ENCODE measurements around the gene RBMS3.
"Not testable (repeated sequence)": the region's sequence is repeated elsewhere in the genome, so short reads cannot be mapped to it uniquely, and the experiment has no call there.

Gene RBMS3

GRCh38 chr3:29393946-29394345 lies 113.1 kb downstream of the RBMS3 start:
- DNase-seq, result not testable (repeated sequence)

DNA sequence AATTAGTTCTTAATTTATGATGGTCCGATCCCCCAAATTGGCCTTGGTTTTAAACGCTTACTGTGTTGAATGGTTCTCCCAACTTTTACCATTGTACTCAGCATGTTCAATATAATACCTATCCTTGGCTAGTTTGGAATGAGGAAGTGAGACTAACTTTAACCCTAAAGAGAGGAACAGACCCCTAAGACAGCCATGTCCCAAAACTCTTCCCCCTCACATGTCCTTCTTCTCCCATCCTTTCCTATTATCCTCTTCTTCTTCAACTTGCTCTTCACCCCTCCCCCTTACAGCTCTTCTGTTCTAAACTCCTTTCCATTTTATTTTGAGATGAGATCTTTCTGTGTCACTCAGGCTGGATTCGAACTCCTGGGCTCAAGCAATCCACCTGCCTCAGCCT lies 116.5 kb downstream of the RBMS3 start:
- DNase-seq, result no peak

DNA sequence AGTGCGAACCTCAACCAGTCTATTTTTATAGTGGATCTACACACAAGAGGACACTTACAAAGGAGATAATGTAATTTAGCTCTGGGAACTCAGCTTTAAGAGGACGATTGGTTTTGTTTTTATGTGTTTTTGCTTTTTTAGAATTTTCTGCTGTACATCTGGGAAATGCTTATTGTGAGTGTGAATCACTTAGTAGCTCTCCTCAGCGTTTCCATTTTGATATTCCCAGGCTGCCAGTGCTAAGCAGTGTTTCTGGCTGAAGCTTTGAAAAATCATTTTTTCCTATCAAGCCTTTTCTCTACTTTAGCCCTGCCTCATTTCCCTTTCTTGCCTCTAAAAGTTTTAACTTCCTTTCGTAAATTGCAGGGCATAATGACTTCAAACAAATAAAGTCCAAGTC lies 117.9 kb downstream of the RBMS3 start:
- DNase-seq, result no peak

GRCh38 chr3:29406291-29406832 lies 125.5 kb downstream of the RBMS3 start:
- DNase-seq, result no peak

- DNase-seq, result no peak
Measured at GRCh38 chr3:29408676-29409075, 127.8 kb downstream of the RBMS3 start.

DNA sequence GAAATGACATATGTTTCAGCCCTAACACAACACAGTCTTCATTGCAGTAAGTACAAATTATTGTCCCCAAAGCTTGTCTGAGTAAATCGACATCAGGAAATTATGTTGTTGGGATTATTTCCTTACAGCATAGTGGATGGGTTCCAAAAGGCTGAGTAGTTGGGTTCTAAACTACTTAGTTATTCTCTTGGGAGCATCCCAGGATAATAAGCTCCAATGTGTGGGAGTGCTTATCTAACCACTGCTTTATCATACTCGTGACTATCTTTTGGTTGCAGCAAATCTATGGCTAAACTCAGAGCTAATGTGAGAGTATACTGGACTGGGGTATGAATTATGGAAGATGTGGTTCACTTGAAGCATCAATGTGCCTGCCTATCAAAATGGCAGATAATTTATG lies 128.5 kb downstream of the RBMS3 start:
- DNase-seq, result no peak

- no peak for DNase-seq
Measured at GRCh38 chr3:29410220-29410619, 129.3 kb downstream of the RBMS3 start.

GRCh38 chr3:29410660-29411405 lies 130.0 kb downstream of the RBMS3 start:
- no peak for DNase-seq

GRCh38 chr3:29412110-29412509 lies 131.2 kb downstream of the RBMS3 start:
- no peak for DNase-seq

GRCh38 chr3:29414468-29415224 lies 133.8 kb downstream of the RBMS3 start:
- no peak for DNase-seq

GRCh38 chr3:29415482-29416223 lies 134.8 kb downstream of the RBMS3 start:
- DNase-seq, result no peak

GRCh38 chr3:29416514-29416913 lies 135.6 kb downstream of the RBMS3 start:
- no peak for DNase-seq

GRCh38 chr3:29420106-29420505 lies 139.2 kb downstream of the RBMS3 start:
- DNase-seq, result no peak

DNA sequence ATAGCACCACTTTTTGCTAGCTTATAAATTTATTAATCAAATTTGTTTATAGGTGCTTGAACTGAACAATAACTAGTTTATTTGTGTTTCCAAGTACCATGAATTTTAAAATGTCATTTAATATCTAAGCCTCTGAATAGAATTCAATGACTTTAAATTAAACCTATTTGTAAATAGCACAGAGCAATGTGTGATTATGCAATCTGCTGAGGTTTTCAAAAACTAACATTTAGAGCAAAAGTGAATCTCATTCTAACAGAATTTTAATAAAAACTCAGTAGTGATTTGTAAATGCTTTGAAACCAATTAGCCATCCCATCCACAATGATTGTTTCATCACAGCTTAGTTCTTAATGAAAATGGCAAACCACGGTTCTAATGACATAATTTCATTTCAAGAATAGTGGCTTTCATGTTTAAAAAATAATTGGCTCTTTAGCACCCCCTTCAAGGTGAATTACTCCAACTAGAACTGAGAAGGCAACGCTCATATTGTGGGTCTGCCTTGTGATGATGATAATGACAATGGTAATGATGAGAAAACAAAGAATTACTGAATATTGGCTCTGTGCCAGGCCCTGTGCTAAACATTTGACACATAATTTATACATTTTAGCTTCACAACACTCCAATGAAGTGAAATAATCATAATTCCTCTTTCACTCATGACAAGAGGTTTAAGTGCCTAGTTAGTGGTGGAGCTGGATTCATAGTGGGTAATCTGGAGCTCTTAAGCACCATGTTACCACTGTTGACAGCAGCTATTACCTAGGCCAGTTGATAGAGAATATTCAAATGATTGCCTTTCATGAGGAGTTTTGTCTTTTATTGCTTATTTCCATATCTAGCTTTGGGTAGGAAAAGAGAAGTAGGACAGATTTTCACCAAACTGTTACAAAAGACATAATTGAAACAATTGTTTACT lies 145.7 kb downstream of the RBMS3 start:
- DNase-seq, result no peak

DNA sequence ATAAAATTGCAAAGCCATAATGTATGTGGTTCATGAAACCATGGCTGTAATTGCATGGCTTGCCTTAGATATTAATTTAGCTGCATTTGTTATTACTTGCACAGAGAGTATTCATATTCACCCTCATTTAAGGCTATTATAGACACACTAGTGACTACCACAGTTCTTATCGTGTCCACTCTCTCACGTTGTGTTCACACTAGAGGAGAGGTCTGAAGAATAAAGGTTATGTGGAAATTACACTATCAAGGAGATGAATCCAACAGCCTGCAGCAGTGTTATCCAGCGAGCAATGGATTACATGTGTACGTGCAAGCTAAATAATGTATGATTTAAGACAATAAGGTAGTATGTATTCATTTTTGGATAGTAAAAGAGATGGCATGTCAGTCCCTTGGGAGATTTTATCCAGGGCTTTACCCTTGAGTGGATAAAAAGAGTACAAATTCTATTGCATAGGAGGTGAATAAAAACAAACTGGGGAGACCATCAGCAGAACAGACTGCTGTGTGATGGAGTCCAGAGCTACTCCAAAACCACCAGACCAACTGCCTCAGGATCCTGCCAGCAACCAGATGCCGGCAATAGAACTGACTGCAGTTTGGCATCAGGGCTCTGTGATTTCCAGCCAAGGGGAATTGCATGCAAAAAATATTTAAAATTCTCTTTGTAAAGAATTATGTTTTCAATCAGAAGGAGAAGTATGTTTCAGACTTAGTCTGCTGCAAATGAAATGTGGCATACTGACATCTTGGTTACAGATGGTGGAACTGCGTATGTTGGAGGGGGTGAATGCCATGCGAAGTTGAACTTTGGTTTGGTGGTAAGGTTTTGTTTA lies 146.6 kb downstream of the RBMS3 start:
- no peak for DNase-seq

- no peak for DNase-seq
Measured at GRCh38 chr3:29429055-29429679, 148.3 kb downstream of the RBMS3 start.

GRCh38 chr3:29430558-29430971 lies 149.7 kb downstream of the RBMS3 start:
- no peak for DNase-seq

- DNase-seq, result no peak
Measured at GRCh38 chr3:29436612-29437323, 155.9 kb downstream of the RBMS3 start.

GRCh38 chr3:29438580-29438979 lies 157.7 kb downstream of the RBMS3 start:
- no peak for DNase-seq

All from CD4-positive, alpha-beta T cell treated with Interleukin-4 for 1 hour (primary cell).